H1 (cell line): Measurements from ENCODE around the gene CYP4A11. TPM values are rescaled to one million over a fixed set of nuclear protein-coding genes. Genes with fewer than 3 reads are reported as not detected.

Source experiments
- CHD1 ChIP-seq: IDR thresholded peaks from 2 replicates; pipeline ENCODE4 v1.6.1; 2012; ENCODE audit warnings: low read depth, low read length, improper control_type of control experiment
- GABPA ChIP-seq: IDR thresholded peaks from 2 replicates; pipeline ENCODE4 v1.6.1; 2011; ENCODE audit warnings: mild to moderate bottlenecking, low read length, moderate library complexity, borderline replicate concordance; ENCODE audit not compliant: insufficient read depth
- NRF1 ChIP-seq: IDR thresholded peaks from 2 replicates; pipeline ENCODE4 v1.6.1; 2011; ENCODE audit warnings: mild to moderate bottlenecking, low read depth, low read length, improper control_type of control experiment
- SIN3A ChIP-seq, 2 experiments: IDR thresholded peaks in 1 of 2; conservative IDR thresholded peaks in 1 of 2; 2 replicates each; pipeline ENCODE4 v1.6.1; 2011 to 2012; ENCODE audit warnings: low read length in 2 of 2, improper control_type of control experiment in 1 of 2, low read depth in 1 of 2, mild to moderate bottlenecking in 1 of 2
- SP4 ChIP-seq: IDR thresholded peaks from 2 replicates; pipeline ENCODE4 v1.6.1; 2012; ENCODE audit warnings: low read length, inconsistent platforms
- SRF ChIP-seq: IDR thresholded peaks from 2 replicates; pipeline ENCODE4 v1.6.1; 2011; ENCODE audit warnings: mild to moderate bottlenecking, low read depth, low read length, moderate library complexity
- polyA plus RNA-seq, 7 experiments: library from polyadenylated mRNA; depleted of rRNA in 3 of 7; stranded (reverse) in 5 of 7; unstranded in 2 of 7; fragments of >200 nt in 5 of 7; fragments of 200-250 nt in 2 of 7; gene quantifications; 1 replicate in 5 of 7; 2 replicates in 1 of 7; 4 replicates in 1 of 7; pipeline versions ENCODE4 v1.2.1 to v1.2.3, GENCODE V29; 2011 to 2013; ENCODE audit warnings: missing spikeins in 2 of 7, mixed read lengths in 2 of 7
- total RNA-seq: library from RNA; stranded (reverse); fragmentation: NEBNext Ultra II Directional; extraction: Animal tissue kit (Norgen Biotek cat#: 25700); gene quantifications from 2 replicates; pipeline ENCODE4 v1.2.1, GENCODE V29; 2021
- TF ChIP-seq, protein P1 (sequence below): fragments of 300-600 bp; sonication (generic); IDR thresholded peaks from 2 replicates; pipeline ENCODE4 v1.7.1; 2012; ENCODE audit warnings: low read length, moderate library complexity, mild to moderate bottlenecking, inconsistent platforms; ENCODE audit not compliant: insufficient replicate concordance

The CYP4A11 gene
- total and polyA plus RNA-seq, 2 of the 8 experiments (the other 6 are each of a cell fraction or from before 2014, with no cell fraction given) = not detected

DNA sequence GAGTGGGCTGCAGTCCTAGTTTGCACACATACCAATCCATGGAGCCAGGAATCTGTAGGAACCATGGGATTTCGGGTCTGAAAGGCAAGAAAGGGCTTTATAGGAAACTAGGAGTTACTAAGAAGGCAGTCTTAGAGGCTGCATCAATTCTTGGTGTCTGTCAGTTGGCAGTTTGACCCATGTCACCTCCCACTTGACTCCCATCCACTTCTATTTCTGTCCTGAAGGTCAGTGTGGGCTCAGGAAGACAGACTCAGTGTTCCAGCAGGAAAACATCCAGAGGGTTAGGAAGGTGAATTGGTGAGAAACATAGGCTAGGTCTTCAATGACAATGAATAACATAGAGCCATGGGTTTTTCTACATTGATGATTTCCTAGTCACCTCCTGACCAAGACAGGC lies 4.0 kb downstream of the CYP4A11 start (continued):
- TF ChIP-seq, protein P1, sequence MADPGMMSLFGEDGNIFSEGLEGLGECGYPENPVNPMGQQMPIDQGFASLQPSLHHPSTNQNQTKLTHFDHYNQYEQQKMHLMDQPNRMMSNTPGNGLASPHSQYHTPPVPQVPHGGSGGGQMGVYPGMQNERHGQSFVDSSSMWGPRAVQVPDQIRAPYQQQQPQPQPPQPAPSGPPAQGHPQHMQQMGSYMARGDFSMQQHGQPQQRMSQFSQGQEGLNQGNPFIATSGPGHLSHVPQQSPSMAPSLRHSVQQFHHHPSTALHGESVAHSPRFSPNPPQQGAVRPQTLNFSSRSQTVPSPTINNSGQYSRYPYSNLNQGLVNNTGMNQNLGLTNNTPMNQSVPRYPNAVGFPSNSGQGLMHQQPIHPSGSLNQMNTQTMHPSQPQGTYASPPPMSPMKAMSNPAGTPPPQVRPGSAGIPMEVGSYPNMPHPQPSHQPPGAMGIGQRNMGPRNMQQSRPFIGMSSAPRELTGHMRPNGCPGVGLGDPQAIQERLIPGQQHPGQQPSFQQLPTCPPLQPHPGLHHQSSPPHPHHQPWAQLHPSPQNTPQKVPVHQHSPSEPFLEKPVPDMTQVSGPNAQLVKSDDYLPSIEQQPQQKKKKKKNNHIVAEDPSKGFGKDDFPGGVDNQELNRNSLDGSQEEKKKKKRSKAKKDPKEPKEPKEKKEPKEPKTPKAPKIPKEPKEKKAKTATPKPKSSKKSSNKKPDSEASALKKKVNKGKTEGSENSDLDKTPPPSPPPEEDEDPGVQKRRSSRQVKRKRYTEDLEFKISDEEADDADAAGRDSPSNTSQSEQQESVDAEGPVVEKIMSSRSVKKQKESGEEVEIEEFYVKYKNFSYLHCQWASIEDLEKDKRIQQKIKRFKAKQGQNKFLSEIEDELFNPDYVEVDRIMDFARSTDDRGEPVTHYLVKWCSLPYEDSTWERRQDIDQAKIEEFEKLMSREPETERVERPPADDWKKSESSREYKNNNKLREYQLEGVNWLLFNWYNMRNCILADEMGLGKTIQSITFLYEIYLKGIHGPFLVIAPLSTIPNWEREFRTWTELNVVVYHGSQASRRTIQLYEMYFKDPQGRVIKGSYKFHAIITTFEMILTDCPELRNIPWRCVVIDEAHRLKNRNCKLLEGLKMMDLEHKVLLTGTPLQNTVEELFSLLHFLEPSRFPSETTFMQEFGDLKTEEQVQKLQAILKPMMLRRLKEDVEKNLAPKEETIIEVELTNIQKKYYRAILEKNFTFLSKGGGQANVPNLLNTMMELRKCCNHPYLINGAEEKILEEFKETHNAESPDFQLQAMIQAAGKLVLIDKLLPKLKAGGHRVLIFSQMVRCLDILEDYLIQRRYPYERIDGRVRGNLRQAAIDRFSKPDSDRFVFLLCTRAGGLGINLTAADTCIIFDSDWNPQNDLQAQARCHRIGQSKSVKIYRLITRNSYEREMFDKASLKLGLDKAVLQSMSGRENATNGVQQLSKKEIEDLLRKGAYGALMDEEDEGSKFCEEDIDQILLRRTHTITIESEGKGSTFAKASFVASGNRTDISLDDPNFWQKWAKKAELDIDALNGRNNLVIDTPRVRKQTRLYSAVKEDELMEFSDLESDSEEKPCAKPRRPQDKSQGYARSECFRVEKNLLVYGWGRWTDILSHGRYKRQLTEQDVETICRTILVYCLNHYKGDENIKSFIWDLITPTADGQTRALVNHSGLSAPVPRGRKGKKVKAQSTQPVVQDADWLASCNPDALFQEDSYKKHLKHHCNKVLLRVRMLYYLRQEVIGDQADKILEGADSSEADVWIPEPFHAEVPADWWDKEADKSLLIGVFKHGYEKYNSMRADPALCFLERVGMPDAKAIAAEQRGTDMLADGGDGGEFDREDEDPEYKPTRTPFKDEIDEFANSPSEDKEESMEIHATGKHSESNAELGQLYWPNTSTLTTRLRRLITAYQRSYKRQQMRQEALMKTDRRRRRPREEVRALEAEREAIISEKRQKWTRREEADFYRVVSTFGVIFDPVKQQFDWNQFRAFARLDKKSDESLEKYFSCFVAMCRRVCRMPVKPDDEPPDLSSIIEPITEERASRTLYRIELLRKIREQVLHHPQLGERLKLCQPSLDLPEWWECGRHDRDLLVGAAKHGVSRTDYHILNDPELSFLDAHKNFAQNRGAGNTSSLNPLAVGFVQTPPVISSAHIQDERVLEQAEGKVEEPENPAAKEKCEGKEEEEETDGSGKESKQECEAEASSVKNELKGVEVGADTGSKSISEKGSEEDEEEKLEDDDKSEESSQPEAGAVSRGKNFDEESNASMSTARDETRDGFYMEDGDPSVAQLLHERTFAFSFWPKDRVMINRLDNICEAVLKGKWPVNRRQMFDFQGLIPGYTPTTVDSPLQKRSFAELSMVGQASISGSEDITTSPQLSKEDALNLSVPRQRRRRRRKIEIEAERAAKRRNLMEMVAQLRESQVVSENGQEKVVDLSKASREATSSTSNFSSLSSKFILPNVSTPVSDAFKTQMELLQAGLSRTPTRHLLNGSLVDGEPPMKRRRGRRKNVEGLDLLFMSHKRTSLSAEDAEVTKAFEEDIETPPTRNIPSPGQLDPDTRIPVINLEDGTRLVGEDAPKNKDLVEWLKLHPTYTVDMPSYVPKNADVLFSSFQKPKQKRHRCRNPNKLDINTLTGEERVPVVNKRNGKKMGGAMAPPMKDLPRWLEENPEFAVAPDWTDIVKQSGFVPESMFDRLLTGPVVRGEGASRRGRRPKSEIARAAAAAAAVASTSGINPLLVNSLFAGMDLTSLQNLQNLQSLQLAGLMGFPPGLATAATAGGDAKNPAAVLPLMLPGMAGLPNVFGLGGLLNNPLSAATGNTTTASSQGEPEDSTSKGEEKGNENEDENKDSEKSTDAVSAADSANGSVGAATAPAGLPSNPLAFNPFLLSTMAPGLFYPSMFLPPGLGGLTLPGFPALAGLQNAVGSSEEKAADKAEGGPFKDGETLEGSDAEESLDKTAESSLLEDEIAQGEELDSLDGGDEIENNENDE = no peak
- TF ChIP-seq SP4 = no peak
- no peak for TF ChIP-seq NRF1
- no peak for TF ChIP-seq CHD1
- no peak for TF ChIP-seq GABPA
- TF ChIP-seq SRF = no peak
- no peak for TF ChIP-seq SIN3A (conservative IDR thresholded peaks at IDR 0.05 in 1 of 2, IDR thresholded peaks at IDR 0.05 in 1 of 2; ENCODE audit: low read depth in 1 of 2, low read length in 2 of 2)
